ENCODE results near the gene TMEM167A. TPM values are rescaled to one million over a fixed set of nuclear protein-coding genes. Genes with fewer than 3 reads are reported as not detected.

Gene TMEM167A
- total RNA-seq, 1 experiment from 2014 or later = 108 TPM

- ChIA-PET POLR2A (no interaction called here), RAD21 (ENCODE audit: low non-redundant PET in 1 of 2, low total read pairs in 2 of 2, uncharacterized antibody in 2 of 2, unreplicated experiment in 2 of 2) (no interaction called here), CTCF (no interaction called here)
- no peaks in the 10 kb centered on the region; a peak in 1 of 4 replicates for H3K4me1 ChIP-seq (ENCODE audit: control insufficient read depth in 1 of 2, insufficient read depth in 2 of 2, low read length in 2 of 2)
- no peaks in the 10 kb centered on the region for H3K9me2 ChIP-seq (ENCODE audit: insufficient read depth)
- H3K36me3 ChIP-seq (ENCODE audit: control insufficient read depth in 1 of 2, insufficient read depth in 2 of 2, low read length in 2 of 2) = peaks cover 0 to 9% of the 10 kb centered on the region in 2 experiments; a peak in 1 of 4 replicates
- DNase-seq (ENCODE audit: low read depth, low spot score) = no peak
- no peak overlapping the region for H2AFZ ChIP-seq (ENCODE audit: low read depth, low read length, poor library complexity, severe bottlenecking)
- no peaks in the 10 kb centered on the region for H3K9me3 ChIP-seq (ENCODE audit: control insufficient read depth in 1 of 2, insufficient read depth in 1 of 2, low read depth in 1 of 2, low read length in 2 of 2)
- no peak for TF ChIP-seq EZH2 (IDR thresholded peaks at IDR 0.05)
- no peak for TF ChIP-seq SP1 (IDR thresholded peaks at IDR 0.05; ENCODE audit: low read depth)
- no peak for TF ChIP-seq TCF7L2 (IDR thresholded peaks at IDR 0.05; ENCODE audit: borderline replicate concordance, extremely low read depth, insufficient read depth, insufficient read length)
- no peak for TF ChIP-seq YY1 (IDR thresholded peaks at IDR 0.05; ENCODE audit: extremely low read depth, insufficient replicate concordance, low read depth, low read length)
- TF ChIP-seq, protein P1, sequence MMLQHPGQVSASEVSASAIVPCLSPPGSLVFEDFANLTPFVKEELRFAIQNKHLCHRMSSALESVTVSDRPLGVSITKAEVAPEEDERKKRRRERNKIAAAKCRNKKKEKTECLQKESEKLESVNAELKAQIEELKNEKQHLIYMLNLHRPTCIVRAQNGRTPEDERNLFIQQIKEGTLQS (IDR thresholded peaks at IDR 0.05) = no peak
- TF ChIP-seq ZNF274 (IDR thresholded peaks at IDR 0.05; ENCODE audit: low read depth, low read length) = no peak
- no peak for TF ChIP-seq SRF (IDR thresholded peaks at IDR 0.05; ENCODE audit: low read depth)
- no peak for TF ChIP-seq POLR2AphosphoS5 (IDR thresholded peaks at IDR 0.05; ENCODE audit: low read depth, low read length)
- TF ChIP-seq RAD21 (IDR thresholded peaks at IDR 0.05; ENCODE audit: low read depth) = no peak
- no peak for TF ChIP-seq CEBPB (IDR thresholded peaks at IDR 0.05; ENCODE audit: low read depth)
- no peak for TF ChIP-seq ZFX (IDR thresholded peaks at IDR 0.05)
- TF ChIP-seq, protein P2, sequence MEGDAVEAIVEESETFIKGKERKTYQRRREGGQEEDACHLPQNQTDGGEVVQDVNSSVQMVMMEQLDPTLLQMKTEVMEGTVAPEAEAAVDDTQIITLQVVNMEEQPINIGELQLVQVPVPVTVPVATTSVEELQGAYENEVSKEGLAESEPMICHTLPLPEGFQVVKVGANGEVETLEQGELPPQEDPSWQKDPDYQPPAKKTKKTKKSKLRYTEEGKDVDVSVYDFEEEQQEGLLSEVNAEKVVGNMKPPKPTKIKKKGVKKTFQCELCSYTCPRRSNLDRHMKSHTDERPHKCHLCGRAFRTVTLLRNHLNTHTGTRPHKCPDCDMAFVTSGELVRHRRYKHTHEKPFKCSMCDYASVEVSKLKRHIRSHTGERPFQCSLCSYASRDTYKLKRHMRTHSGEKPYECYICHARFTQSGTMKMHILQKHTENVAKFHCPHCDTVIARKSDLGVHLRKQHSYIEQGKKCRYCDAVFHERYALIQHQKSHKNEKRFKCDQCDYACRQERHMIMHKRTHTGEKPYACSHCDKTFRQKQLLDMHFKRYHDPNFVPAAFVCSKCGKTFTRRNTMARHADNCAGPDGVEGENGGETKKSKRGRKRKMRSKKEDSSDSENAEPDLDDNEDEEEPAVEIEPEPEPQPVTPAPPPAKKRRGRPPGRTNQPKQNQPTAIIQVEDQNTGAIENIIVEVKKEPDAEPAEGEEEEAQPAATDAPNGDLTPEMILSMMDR (IDR thresholded peaks at IDR 0.05 in 2 of 3, conservative IDR thresholded peaks at IDR 0.05 in 1 of 3; ENCODE audit: borderline replicate concordance in 1 of 3, insufficient read depth in 1 of 3, low read depth in 2 of 3, low read length in 2 of 3) = no peak
- no peak for TF ChIP-seq ELF1 (IDR thresholded peaks at IDR 0.05; ENCODE audit: borderline replicate concordance, low read depth)
- no peak for TF ChIP-seq CBX3 (IDR thresholded peaks at IDR 0.05; ENCODE audit: low read depth)
- TF ChIP-seq, protein P3, sequence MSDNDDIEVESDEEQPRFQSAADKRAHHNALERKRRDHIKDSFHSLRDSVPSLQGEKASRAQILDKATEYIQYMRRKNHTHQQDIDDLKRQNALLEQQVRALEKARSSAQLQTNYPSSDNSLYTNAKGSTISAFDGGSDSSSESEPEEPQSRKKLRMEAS (IDR thresholded peaks at IDR 0.05) = no peak
- TF ChIP-seq, protein P4, sequence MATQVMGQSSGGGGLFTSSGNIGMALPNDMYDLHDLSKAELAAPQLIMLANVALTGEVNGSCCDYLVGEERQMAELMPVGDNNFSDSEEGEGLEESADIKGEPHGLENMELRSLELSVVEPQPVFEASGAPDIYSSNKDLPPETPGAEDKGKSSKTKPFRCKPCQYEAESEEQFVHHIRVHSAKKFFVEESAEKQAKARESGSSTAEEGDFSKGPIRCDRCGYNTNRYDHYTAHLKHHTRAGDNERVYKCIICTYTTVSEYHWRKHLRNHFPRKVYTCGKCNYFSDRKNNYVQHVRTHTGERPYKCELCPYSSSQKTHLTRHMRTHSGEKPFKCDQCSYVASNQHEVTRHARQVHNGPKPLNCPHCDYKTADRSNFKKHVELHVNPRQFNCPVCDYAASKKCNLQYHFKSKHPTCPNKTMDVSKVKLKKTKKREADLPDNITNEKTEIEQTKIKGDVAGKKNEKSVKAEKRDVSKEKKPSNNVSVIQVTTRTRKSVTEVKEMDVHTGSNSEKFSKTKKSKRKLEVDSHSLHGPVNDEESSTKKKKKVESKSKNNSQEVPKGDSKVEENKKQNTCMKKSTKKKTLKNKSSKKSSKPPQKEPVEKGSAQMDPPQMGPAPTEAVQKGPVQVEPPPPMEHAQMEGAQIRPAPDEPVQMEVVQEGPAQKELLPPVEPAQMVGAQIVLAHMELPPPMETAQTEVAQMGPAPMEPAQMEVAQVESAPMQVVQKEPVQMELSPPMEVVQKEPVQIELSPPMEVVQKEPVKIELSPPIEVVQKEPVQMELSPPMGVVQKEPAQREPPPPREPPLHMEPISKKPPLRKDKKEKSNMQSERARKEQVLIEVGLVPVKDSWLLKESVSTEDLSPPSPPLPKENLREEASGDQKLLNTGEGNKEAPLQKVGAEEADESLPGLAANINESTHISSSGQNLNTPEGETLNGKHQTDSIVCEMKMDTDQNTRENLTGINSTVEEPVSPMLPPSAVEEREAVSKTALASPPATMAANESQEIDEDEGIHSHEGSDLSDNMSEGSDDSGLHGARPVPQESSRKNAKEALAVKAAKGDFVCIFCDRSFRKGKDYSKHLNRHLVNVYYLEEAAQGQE (IDR thresholded peaks at IDR 0.05; ENCODE audit: low read depth) = no peak
- no peak for TF ChIP-seq EGR1 (IDR thresholded peaks at IDR 0.05; ENCODE audit: low read depth)
- no TSS peak for BruUV-seq (replicated peaks)
- intact Hi-C loops (cut with micrococcal nuclease) = loop anchor here (5.0 kb wide), 1 partner anchor 493 kb away; no protein-coding TSS in a partner anchor
- no peak overlapping the region for H3K9ac ChIP-seq (ENCODE audit: low read length)
- no peak overlapping the region for H3K4me2 ChIP-seq (ENCODE audit: low read length)
- H3K27ac ChIP-seq (ENCODE audit: low read depth, low read length) = no peak overlapping the region
- ATAC-seq = no peak
- peaks cover 29% of the 10 kb centered on the region; the same call in 1 of the 2 replicates for H4K20me1 ChIP-seq (ENCODE audit: insufficient read depth)
- H3K79me2 ChIP-seq (ENCODE audit: insufficient read depth, low read length) = peaks cover 100% of the 10 kb centered on the region
- H3K4me3 ChIP-seq (replicated peaks in 1 of 2; ENCODE audit: low read depth in 1 of 2, low read length in 2 of 2) = no peak overlapping the region
- no peaks in the 10 kb centered on the region for H3K27me3 ChIP-seq (ENCODE audit: insufficient read depth, low read length)
These were observed 7.9 kb downstream of the TMEM167A start for GRCh38 chr5:83069096-83069799.
